Measurements from ENCODE around the gene SAFB2.

GRCh38 chr19:5624741-5625278 is 2.2 kb upstream of the SAFB2 start:
- TF ChIP-seq CTCF (IDR thresholded peaks at IDR 0.05) = no peak
- TF ChIP-seq POLR2A (IDR thresholded peaks at IDR 0.05) = no peak
